Astrocyte of the spinal cord (primary cell): ENCODE data around the gene FBH1.
"Not testable (repeated sequence)": the region's sequence is repeated elsewhere in the genome, so short reads cannot be mapped to it uniquely, and the experiment has no call there.

Experiments
- DNase-seq: peaks from one replicate; pipeline ENCODE4 v3.0.0; 2011; ENCODE audit warnings: low read depth, low spot score
- H3K4me3 ChIP-seq: 2 replicates; pipeline ENCODE4 v1.5.1; 2011; ENCODE audit warnings: low read depth, mild to moderate bottlenecking, low read length, moderate library complexity
- CTCF ChIP-seq: IDR thresholded peaks from 2 replicates; pipeline ENCODE4 v1.5.1; 2012; ENCODE audit warnings: low read depth, mild to moderate bottlenecking, low read length, inconsistent platforms
- in situ Hi-C: cut with HindIII; loops from 2 replicates; pipeline ENCODE4 v1.10.0; 2017; ENCODE audit warnings: low sequenced_read_pairs

Gene FBH1

GRCh38 chr10:5900247-5900646 lies 10.2 kb downstream of the FBH1 start:
- TF ChIP-seq CTCF: no peak
- in situ Hi-C loops: no loop called here
- no peak for DNase-seq
- H3K4me3 ChIP-seq: no peak overlapping the region

- TF ChIP-seq CTCF: no peak
- no peak for DNase-seq
- no peak overlapping the region for H3K4me3 ChIP-seq
- in situ Hi-C loops: no loop called here
Measured at GRCh38 chr10:5902511-5903274, 12.7 kb downstream of the FBH1 start.

- H3K4me3 ChIP-seq: no peak overlapping the region
- no peak for DNase-seq
- in situ Hi-C loops: no loop called here
- TF ChIP-seq CTCF: no peak
Measured at GRCh38 chr10:5903563-5903962, 13.5 kb downstream of the FBH1 start.

GRCh38 chr10:5904227-5904626 lies 14.2 kb downstream of the FBH1 start:
- no peak overlapping the region for H3K4me3 ChIP-seq
- in situ Hi-C loops: no loop called here
- no peak for TF ChIP-seq CTCF
- no peak for DNase-seq

- no peak for DNase-seq
- no peak overlapping the region for H3K4me3 ChIP-seq
- in situ Hi-C loops: no loop called here
- TF ChIP-seq CTCF: no peak
Measured at GRCh38 chr10:5905854-5906507, 15.9 kb downstream of the FBH1 start.

GRCh38 chr10:5906651-5907050 lies 16.6 kb downstream of the FBH1 start:
- H3K4me3 ChIP-seq: no peak overlapping the region
- no peak for DNase-seq
- in situ Hi-C loops: no loop called here
- no peak for TF ChIP-seq CTCF

- in situ Hi-C loops, H3K4me3 ChIP-seq, DNase-seq: not testable (repeated sequence)
Measured at GRCh38 chr10:5908676-5909075, 18.6 kb downstream of the FBH1 start.
